Measurements from ENCODE around the gene PCDHGA7.

- TF ChIP-seq CTCF (IDR thresholded peaks at IDR 0.05) (peak in 5 of 6 experiments; percentile 20 to 51 (median 44)), POLR2A (IDR thresholded peaks at IDR 0.05) (no peak)
Observed at GRCh38 chr5:141412854-141413539, 30.5 kb downstream of the PCDHGA7 start, which contains the start of gene PCDHGA10.

All from thyroid gland (tissue), 4 donors.